Heart right ventricle (tissue), 16 donors: Measurements from ENCODE around the gene LRRC45. TPM values are rescaled to one million over a fixed set of nuclear protein-coding genes. Genes with fewer than 3 reads are reported as not detected.

Experiments used
- ATAC-seq, 8 donors: fragments of 200-7000 bp; cut with Tn5 transposase; one replicate each; pipeline ENCODE4 v1.9.1; 2020; ENCODE audit warnings: mild to moderate bottlenecking in 8 of 8, moderate library complexity in 8 of 8, moderate number of reproducible peaks in 1 of 8
- DNase-seq, 2 donors: peaks; one replicate each; pipeline ENCODE4 v3.0.0-alpha.2; 2020
- H3K27ac ChIP-seq, 10 donors: fragments of 200-600 bp; sonication (generic) in 2 of 10; one replicate each; pipeline versions ENCODE4 v1.5.0 to v1.8.0; 2020 to 2022; ENCODE audit warnings: mild to moderate bottlenecking in 3 of 10
- H3K27me3 ChIP-seq, 7 donors: fragments of 200-600 bp; one replicate each; pipeline ENCODE4 v1.8.0; 2021 to 2022; ENCODE audit warnings: mild to moderate bottlenecking in 2 of 7
- H3K36me3 ChIP-seq, 9 donors: fragments of 200-600 bp; sonication (generic) in 1 of 9; one replicate each; pipeline versions ENCODE4 v1.5.0 to v1.8.0; 2020 to 2022; ENCODE audit warnings: mild to moderate bottlenecking in 2 of 9
- H3K4me1 ChIP-seq, 9 donors: fragments of 200-600 bp; sonication (generic) in 1 of 9; one replicate each; pipeline versions ENCODE4 v1.5.0 to v1.8.0; 2020 to 2022; ENCODE audit warnings: mild to moderate bottlenecking in 4 of 9
- H3K4me3 ChIP-seq, 10 donors: fragments of 200-600 bp; sonication (generic) in 2 of 10; one replicate each; pipeline versions ENCODE4 v1.5.0 to v1.8.0; 2020 to 2022; ENCODE audit warnings: mild to moderate bottlenecking in 7 of 10, moderate library complexity in 2 of 10
- H3K9me3 ChIP-seq, 11 donors: fragments of 200-600 bp in 10 of 11; sonication (generic) in 2 of 11; one replicate each; pipeline versions ENCODE4 v1.5.0 to v1.8.0; 2013 to 2022; ENCODE audit warnings: mild to moderate bottlenecking in 2 of 11, control low read depth in 1 of 11, moderate library complexity in 1 of 11
- WGBS, 2 donors: extraction: QIAGEN DNeasy Blood & Tissue Kit; methylation state at CpG; one replicate each; pipeline ENCODE4 v1.1.7; 2013; ENCODE audit warnings: inconsistent platforms in 1 of 2; 5-methylcytosine and 5-hydroxymethylcytosine counted together
- intact Hi-C, 10 donors: fragments of 100-400 bp; cut with DNase I; formaldehyde crosslinking; loops; one replicate each; pipeline versions ENCODE4 v1.11.1 to v1.14.2; 2022
- polyA plus RNA-seq, 2 donors: library from polyadenylated mRNA; stranded (reverse); fragments of 200-250 nt; gene quantifications; one replicate each; pipeline ENCODE4 v1.2.3, GENCODE V29; 2013
- total RNA-seq, 10 donors: library from RNA; stranded (reverse); fragmentation: NEBNext Ultra II Directional in 3 of 10; extraction: Animal tissue kit (Norgen Biotek cat#: 25700) in 3 of 10; gene quantifications; one replicate each; pipeline versions ENCODE4 v1.2.1 to v1.2.4, GENCODE V29; 2021 to 2023
- TF ChIP-seq, protein P1 (sequence below), 9 donors: fragments of 200-600 bp; sonication (generic) in 2 of 9; IDR thresholded peaks; one replicate each; pipeline versions ENCODE4 v1.5.0 to v1.8.0; 2021 to 2022; ENCODE audit warnings: antibody characterized with exemption in 9 of 9, mild to moderate bottlenecking in 5 of 9, moderate library complexity in 1 of 9
- donor health status: Arrhythmogenic right ventricular cardiomyopathy.
- donor health status: ischemic (EF 13 %, LVEDD 7.1; RV severe dilation, severe dysfunction).
- donor health status: healthy with polysubstance abuse.
- donor health status: DM: no; HTN: yes; CAD: no.
- donor health status: DM: no; HTN: no; CAD: no.
- donor health status: ischemic (EF 25% LVEDD 6.9; RV normal size, moderate dysfunction).
- donor health status: ischemic (EF 25% LVEDD 5.7; RV mildly dilated, moderate dysfunction).
- donor health status: healthy.
- donor health status: DM: yes; HTN: yes; CAD: no.
- donor health status: Ischemic cardiomyopathy.
- donor health status: ischemic (EF 35%, LVEDD 5.7; RV mildly dilated, moderate dysfunction).
- donor health status: nonischemic (EF 11% LVEDD 7.7; RV severe dilation, severe dysfunction).
- donor health status: DM: yes; HTN: yes; CAD: no.
- donor health status: PGD.
- donor health status: ischemic (EF 29% LVEDD 5.4; RV normal size, mild dysfunction).
- donor health status: nonischemic (EF 23%, LVEDD 6.1; RV moderate dilation, normal function).

The LRRC45 gene
- total and polyA plus RNA-seq, 12 donors, result 2.2 to 10.4 (median 3.5) TPM

DNA sequence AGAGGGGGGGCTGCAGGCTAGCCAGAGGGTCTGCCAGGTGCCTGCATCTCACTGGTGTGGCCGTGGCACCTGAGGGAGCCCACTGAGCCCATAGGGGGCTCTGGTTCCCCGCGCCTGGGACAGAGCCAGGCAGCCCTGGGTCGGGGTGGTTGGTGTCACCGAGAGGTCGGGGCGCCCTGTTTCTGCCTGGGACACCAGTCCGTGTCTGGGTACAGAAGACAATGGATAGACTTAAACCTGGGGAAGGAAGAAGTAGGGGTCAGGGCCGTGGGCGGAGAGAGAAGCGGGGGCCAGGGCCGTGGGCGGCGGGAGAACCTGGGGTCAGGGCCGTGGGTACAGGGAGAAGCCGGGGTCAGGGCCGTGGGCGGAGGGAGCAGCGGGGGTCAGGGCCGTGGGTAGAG is 25.5 kb downstream of the LRRC45 start:
- H3K27me3 ChIP-seq, result no peaks in the 10 kb centered on the region
- DNase-seq (peak in 1 of 2 donors; percentile 8), ATAC-seq (no peak)
- H3K4me3 ChIP-seq, result no peak overlapping the region
- 91 to 92% methylated on average over 19 to 20 of the region's 20 CpGs for WGBS, 2 donors
- no peaks in the 10 kb centered on the region for H3K9me3 ChIP-seq
- intact Hi-C loops, result loop anchor here in 1 of 10 donors (10.0 kb wide), 1 partner anchor 56 kb away; no protein-coding TSS in a partner anchor
- peaks cover 12 to 35% (median 27%) of the 10 kb centered on the region in 9 donors for H3K4me1 ChIP-seq
- TF ChIP-seq, protein P1, sequence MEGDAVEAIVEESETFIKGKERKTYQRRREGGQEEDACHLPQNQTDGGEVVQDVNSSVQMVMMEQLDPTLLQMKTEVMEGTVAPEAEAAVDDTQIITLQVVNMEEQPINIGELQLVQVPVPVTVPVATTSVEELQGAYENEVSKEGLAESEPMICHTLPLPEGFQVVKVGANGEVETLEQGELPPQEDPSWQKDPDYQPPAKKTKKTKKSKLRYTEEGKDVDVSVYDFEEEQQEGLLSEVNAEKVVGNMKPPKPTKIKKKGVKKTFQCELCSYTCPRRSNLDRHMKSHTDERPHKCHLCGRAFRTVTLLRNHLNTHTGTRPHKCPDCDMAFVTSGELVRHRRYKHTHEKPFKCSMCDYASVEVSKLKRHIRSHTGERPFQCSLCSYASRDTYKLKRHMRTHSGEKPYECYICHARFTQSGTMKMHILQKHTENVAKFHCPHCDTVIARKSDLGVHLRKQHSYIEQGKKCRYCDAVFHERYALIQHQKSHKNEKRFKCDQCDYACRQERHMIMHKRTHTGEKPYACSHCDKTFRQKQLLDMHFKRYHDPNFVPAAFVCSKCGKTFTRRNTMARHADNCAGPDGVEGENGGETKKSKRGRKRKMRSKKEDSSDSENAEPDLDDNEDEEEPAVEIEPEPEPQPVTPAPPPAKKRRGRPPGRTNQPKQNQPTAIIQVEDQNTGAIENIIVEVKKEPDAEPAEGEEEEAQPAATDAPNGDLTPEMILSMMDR (IDR thresholded peaks at IDR 0.05), result no peak
- H3K27ac ChIP-seq, result no peak overlapping the region
- H3K36me3 ChIP-seq, result peaks cover 0 to 42% (median 13%) of the 10 kb centered on the region in 9 donors

DNA sequence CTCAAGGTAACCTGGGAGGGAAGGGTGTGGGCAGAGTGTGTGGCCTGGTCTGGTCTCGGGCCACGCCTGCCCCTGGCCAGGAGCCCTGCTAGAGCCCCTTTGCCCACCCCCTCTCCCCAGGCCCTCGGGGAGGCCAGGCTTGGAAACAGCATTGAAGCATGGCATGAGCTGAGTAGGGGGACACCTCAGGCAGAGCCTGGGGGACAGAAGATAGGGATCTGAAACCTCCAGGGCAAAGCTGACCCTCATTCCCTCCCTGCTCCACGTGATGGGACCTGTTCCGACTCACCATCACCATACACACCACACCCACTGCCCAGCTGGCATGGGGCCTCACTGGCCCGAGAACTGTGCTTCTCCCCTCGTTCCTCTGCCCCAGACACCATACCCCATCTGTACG is 26.0 kb downstream of the LRRC45 start:
- 93% methylated on average over 8 of the region's 8 CpGs for WGBS, 2 donors
- Histone ChIP-seq H3K4me3 (no peak overlapping the region), H3K4me1 (peaks cover 12 to 39% (median 28%) of the 10 kb centered on the region in 9 donors), H3K36me3 (peaks cover 0 to 47% (median 18%) of the 10 kb centered on the region in 9 donors), H3K9me3 (no peaks in the 10 kb centered on the region), H3K27me3 (no peaks in the 10 kb centered on the region), H3K27ac (no peak overlapping the region)
- TF ChIP-seq, protein P1 (IDR thresholded peaks at IDR 0.05), result no peak
- ATAC-seq, result no peak
- no peak for DNase-seq
- intact Hi-C loops, result loop anchor here in 1 of 10 donors (10.0 kb wide), 1 partner anchor 56 kb away; no protein-coding TSS in a partner anchor

DNA sequence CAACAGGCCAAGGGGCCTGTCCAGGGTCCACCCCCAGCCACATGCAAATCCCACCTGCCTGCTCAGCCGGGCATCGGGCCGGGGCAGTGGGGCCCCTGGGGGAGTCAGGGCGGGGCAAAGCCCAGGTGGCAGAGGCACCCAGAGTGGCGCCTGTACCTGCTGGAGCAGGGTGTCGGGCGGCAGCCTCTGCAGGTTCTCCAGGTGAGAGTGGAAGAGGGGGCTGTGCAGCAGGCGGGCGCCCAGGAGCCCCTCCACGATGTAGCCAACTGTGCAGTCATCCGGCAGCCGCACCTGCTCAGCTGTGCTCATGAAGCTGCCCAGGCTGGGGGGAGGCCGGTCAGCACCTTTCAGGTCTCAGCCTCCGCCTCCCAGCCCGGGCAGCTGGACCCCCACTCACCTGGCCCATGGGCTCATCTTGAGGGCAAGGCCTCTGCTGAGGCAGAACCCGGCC is 26.4 kb downstream of the LRRC45 start:
- Histone ChIP-seq H3K27ac (no peak overlapping the region), H3K4me3 (no peak overlapping the region), H3K9me3 (no peaks in the 10 kb centered on the region), H3K27me3 (no peaks in the 10 kb centered on the region), H3K36me3 (peaks cover 0 to 51% (median 18%) of the 10 kb centered on the region in 9 donors), H3K4me1 (peaks cover 12 to 39% (median 28%) of the 10 kb centered on the region in 9 donors)
- peak in 1 of 2 donors; percentile 10 for DNase-seq
- TF ChIP-seq, protein P1 (IDR thresholded peaks at IDR 0.05), result no peak
- intact Hi-C loops, result loop anchor here in 1 of 10 donors (10.0 kb wide), 1 partner anchor 55 kb away; no protein-coding TSS in a partner anchor
- 97% methylated on average over 16 of the region's 16 CpGs for WGBS, 2 donors
- ATAC-seq, result peak in 1 of 8 donors; percentile 5

DNA sequence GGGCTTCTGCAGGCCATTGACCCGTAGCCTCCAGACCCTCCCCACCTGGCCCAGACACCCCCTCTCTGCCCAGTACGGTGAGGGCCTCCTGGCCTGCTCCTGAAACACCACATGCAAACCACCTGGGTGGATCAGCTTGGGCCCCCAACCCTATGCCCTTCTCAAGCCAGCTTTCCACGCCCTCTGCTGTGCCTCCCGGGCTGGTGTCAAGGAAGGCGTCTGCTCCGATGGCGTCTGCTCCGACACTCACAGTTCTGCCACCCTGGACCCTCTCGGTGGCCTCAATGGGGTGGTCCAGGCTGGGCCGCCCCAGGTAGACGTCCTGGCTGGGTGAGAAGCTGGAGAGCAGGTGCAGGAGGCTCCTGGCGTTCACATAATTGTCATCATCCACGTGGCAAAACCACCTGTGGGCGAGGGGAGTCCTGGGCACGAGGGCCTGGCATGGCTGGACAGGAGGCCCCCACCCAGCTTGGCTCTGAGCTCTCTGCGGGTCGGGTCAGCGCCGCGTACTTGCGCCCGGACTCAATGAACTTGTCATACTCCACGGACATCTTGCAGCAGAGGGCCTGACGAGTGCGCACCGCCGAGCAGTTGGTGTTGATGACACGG is 27.2 kb downstream of the LRRC45 start:
- DNase-seq, result peak in 1 of 2 donors; percentile 7
- Histone ChIP-seq H3K36me3 (peaks cover 0 to 58% (median 18%) of the 10 kb centered on the region in 9 donors), H3K27ac (peak overlapping the region in 4 of 10 donors; percentile 61 to 79 (median 70)), H3K27me3 (no peaks in the 10 kb centered on the region), H3K9me3 (no peaks in the 10 kb centered on the region), H3K4me3 (peak overlapping the region in 9 of 10 donors; percentile 73 to 97 (median 86)), H3K4me1 (peaks cover 12 to 39% (median 28%) of the 10 kb centered on the region in 9 donors)
- 90 to 91% methylated on average over 28 of the region's 28 CpGs for WGBS, 2 donors
- ATAC-seq, result no peak
- intact Hi-C loops, result loop anchor here in 1 of 10 donors (5.0 kb wide), 1 partner anchor 47 kb away; the partner anchor contains the start of gene FASN
- TF ChIP-seq, protein P1 (IDR thresholded peaks at IDR 0.05), result no peak
